Spleen (tissue), 7 donors: ENCODE measurements around the gene CCDC141.

ENCODE experiments used
- CTCF ChIP-seq, 11 experiments: fragments of 200-600 bp in 7 of 11; fragments of 450-650 bp in 4 of 11; sonication (generic) in 4 of 11; IDR thresholded peaks in 8 of 11; conservative IDR thresholded peaks in 3 of 11; 1 replicate in 7 of 11; 2 replicates in 4 of 11; pipeline versions ENCODE4 v1.4.0 to v1.8.0; 2016 to 2021; ENCODE audit warnings: antibody characterized with exemption in 11 of 11, inconsistent platforms in 4 of 11, mild to moderate bottlenecking in 1 of 11
- POLR2A ChIP-seq, 3 donors: fragments of 450-650 bp; IDR thresholded peaks; one replicate each; pipeline ENCODE4 v1.5.1; 2017; ENCODE audit warnings: antibody characterized with exemption in 3 of 3, mild to moderate bottlenecking in 1 of 3
- donor health status: DM: no; HTN: no; CAD: no; lungs with moderate emphysema.
- donor health status: DM: no; HTN: no; CAD: no.
- donor health status: DM: no; HTN: no; CAD: no.

- no peak for TF ChIP-seq CTCF (IDR thresholded peaks at IDR 0.05 in 8 of 11, conservative IDR thresholded peaks at IDR 0.05 in 3 of 11)
- TF ChIP-seq POLR2A (IDR thresholded peaks at IDR 0.05), result no peak
Observed at GRCh38 chr2:178848335-178848734, 201.6 kb downstream of the CCDC141 start.
